Lower leg skin (tissue), 4 donors: ENCODE measurements around the gene FOXA1. TPM values are rescaled to one million over a fixed set of nuclear protein-coding genes. Genes with fewer than 3 reads are reported as not detected.

Experiments
- DNase-seq, 2 donors: peaks; one replicate each; pipeline ENCODE4 v3.0.0-alpha.2; 2019; ENCODE audit warnings: low spot score in 2 of 2
- H3K4me3 ChIP-seq: fragments of 200-600 bp; sonication (generic); 2 replicates; pipeline ENCODE4 v1.5.1; 2017; ENCODE audit warnings: mild to moderate bottlenecking, low read depth; ENCODE audit not compliant: poor library complexity, severe bottlenecking
- POLR2A ChIP-seq, 2 donors: fragments of 450-650 bp; IDR thresholded peaks; one replicate each; pipeline ENCODE4 v1.6.1; 2016 to 2017; ENCODE audit warnings: antibody characterized with exemption in 2 of 2, mild to moderate bottlenecking in 1 of 2, moderate library complexity in 1 of 2
- WGBS, 2 donors: methylation state at CpG; one replicate each; pipeline ENCODE4 v1.1.5; 2018; 5-methylcytosine and 5-hydroxymethylcytosine counted together
- intact Hi-C: fragments of 100-400 bp; cut with DNase I; formaldehyde crosslinking; loops from one replicate; pipeline ENCODE4 v1.15.0; 2023; ENCODE audit warnings: low total_unique reads
- total RNA-seq, 4 donors: library from RNA; depleted of rRNA; stranded (reverse); fragments of >200 nt; gene quantifications; one replicate each; pipeline ENCODE4 v1.1.0, GENCODE V29; 2016
- TF ChIP-seq, protein P1 (sequence below), 3 donors: fragments of 450-650 bp; IDR thresholded peaks; one replicate each; pipeline ENCODE4 v1.5.1; 2016; ENCODE audit warnings: antibody characterized with exemption in 3 of 3, mild to moderate bottlenecking in 3 of 3, moderate library complexity in 2 of 3

FOXA1 gene
- total RNA-seq, 4 donors from 2014 or later, result 2.7 to 9.8 (median 7.5) TPM

DNA sequence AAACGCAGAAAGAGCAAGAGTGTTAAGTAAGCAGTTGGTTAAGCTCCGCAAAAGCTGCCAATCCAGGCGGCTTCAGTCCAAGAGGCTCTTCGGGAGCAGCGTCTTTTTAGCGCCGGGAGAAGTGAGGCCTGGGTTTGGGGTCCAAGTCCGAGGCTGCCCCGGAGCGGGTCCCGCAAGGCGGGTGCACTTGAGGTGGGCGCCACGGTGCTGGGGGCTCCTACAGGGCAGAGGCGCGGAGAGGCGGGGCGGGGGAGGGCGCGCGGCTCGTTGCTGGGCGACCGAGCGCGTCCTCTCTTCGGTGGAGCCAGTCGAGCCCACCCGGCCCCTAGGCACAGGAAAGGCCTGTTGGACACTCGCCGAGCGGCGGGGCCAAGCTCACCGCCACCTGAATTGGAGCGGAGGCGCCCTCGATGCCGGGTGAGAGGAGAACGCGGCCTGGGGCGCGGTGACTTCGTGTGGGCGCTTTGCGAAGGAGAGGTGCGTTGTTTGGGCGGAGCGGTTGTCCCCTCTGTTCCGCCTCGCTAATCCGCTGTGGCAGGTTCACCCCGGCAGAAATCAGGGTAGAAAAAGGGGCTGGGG, 16.0 kb upstream of the FOXA1 start:
- H3K4me3 ChIP-seq, result no peak overlapping the region
- intact Hi-C loops, result no loop called here
- TF ChIP-seq POLR2A (IDR thresholded peaks at IDR 0.05), result no peak
- WGBS, 2 donors, result 8 to 11% methylated on average over 33 to 37 of the region's 52 CpGs
- no peak for DNase-seq

DNA sequence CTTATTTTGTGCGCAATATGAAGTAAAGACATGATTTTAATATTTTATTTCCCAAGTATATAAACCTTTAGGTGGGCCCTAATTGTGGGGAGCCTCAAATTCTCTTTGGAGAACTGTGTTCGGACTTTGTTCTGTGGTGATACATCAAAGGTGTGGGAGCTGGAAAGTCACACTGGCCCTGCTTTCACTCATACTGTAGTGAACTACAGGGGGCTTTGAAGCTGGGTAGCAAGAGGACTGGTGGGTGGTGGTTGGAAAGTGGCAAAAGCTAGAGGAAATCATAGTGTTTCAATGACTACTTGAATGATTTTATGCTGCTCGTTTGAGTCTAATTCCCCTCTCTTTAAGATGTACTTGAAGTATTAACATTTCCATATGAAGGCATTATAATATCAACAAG, 13.6 kb upstream of the FOXA1 start:
- intact Hi-C loops, result no loop called here

DNA sequence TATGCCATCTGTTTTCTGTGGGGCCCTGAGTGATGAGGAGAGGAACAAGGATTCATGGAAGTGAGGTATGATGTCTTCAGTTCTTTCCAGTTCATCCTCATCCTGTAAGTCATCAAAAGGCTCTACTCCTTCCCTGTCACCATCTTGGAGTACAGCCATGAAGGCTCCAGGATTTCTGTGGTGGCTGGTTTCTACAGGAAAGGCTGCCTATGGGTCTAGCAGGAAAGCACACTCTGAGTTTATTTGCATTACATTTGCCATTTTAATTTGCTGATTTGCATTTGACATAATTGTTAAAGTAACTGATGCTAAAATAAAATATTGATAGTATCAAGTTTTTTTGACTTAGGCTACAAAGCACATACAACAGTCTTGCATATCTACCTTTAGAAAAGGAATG, 11.6 kb upstream of the FOXA1 start:
- no peak for TF ChIP-seq POLR2A (IDR thresholded peaks at IDR 0.05)
- TF ChIP-seq, protein P1, sequence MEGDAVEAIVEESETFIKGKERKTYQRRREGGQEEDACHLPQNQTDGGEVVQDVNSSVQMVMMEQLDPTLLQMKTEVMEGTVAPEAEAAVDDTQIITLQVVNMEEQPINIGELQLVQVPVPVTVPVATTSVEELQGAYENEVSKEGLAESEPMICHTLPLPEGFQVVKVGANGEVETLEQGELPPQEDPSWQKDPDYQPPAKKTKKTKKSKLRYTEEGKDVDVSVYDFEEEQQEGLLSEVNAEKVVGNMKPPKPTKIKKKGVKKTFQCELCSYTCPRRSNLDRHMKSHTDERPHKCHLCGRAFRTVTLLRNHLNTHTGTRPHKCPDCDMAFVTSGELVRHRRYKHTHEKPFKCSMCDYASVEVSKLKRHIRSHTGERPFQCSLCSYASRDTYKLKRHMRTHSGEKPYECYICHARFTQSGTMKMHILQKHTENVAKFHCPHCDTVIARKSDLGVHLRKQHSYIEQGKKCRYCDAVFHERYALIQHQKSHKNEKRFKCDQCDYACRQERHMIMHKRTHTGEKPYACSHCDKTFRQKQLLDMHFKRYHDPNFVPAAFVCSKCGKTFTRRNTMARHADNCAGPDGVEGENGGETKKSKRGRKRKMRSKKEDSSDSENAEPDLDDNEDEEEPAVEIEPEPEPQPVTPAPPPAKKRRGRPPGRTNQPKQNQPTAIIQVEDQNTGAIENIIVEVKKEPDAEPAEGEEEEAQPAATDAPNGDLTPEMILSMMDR (IDR thresholded peaks at IDR 0.05), result no peak
- intact Hi-C loops, result no loop called here
- no peak overlapping the region for H3K4me3 ChIP-seq
- DNase-seq, result no peak

More for the DNA sequence above, 13.6 kb upstream of the FOXA1 start:
- H3K4me3 ChIP-seq, result no peak overlapping the region
- no peak for DNase-seq
- no peak for TF ChIP-seq POLR2A (IDR thresholded peaks at IDR 0.05)
- TF ChIP-seq, protein P1 (IDR thresholded peaks at IDR 0.05), result no peak
- 78 to 84% methylated on average over 3 of the region's 3 CpGs for WGBS, 2 donors

DNA sequence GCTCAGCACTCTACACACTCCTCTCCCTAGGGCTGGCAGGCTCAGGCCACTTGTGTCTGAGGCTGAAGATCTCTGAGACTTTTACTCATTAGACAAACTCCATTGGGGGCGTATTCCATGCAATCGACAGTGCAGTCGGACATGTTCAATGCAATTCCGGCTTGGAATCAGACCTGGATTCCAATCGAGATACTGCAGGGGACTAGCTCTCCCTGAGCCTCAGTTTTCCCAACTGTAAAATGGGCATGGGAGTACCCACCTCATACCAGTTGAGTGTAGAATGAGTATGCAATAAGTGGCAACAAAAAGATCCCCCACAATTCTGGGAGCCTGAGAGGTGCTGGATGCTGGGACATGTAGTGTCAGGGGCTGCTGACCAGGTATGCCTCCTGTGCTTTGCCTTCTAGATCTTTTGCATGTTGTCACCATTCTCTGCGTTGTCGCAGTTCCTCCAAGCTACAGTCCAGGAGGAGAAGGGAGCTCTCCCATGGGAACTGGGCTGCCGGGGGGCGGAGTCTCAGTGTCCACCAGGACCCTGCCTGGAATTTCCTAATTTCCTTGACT, 8.7 kb upstream of the FOXA1 start:
- 76 to 81% methylated on average over 8 to 9 of the region's 9 CpGs for WGBS, 2 donors
- intact Hi-C loops, result no loop called here

DNA sequence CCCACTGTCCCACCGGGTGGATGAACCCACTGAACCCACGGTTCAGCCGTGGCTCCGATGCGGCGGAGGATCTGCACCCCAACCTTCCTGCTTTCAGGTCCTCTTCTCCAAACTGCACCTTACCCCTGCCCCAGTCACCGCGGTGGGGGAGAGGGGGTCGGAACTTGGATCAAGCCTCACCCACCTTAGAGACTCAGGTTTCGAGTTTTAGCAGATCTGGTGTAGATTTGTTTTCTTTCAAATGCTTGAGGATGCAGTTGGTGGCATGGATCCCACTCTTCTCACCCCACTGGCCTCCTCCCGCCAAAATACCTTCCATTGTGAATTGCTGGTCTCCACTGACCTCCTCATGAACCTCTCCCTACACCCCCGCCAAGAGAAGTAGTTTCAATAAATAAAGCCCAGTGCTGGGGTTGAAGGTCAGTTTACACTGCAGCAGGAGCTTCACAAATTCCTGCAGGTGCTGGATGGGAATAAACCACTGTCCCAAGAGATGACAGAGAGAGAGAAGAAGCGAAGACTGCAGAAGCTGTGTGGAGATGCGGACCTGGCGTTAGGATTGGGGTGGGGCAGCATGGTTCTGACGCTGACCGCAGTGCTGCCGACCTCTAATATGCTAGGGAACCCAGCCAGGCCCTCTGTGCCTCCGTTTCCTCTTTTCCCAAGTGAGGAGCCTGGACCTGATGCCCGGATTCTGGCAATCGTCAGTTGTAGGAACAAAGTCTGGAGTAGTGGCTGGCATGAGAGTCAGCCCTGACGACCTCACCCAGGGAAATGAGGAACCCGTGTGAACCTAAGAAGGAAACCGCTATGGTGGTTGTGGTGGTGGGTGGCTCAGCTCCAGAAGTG, 7.8 kb upstream of the FOXA1 start:
- DNase-seq, result no peak
- TF ChIP-seq POLR2A (IDR thresholded peaks at IDR 0.05), result no peak
- TF ChIP-seq, protein P1 (IDR thresholded peaks at IDR 0.05), result no peak
- 13 to 27% methylated on average over 24 of the region's 24 CpGs for WGBS, 2 donors
- intact Hi-C loops, result no loop called here
- no peak overlapping the region for H3K4me3 ChIP-seq

More for the DNA sequence above, 8.7 kb upstream of the FOXA1 start:
- TF ChIP-seq, protein P1 (IDR thresholded peaks at IDR 0.05), result no peak
- TF ChIP-seq POLR2A (IDR thresholded peaks at IDR 0.05), result no peak
- no peak for DNase-seq
- no peak overlapping the region for H3K4me3 ChIP-seq

DNA sequence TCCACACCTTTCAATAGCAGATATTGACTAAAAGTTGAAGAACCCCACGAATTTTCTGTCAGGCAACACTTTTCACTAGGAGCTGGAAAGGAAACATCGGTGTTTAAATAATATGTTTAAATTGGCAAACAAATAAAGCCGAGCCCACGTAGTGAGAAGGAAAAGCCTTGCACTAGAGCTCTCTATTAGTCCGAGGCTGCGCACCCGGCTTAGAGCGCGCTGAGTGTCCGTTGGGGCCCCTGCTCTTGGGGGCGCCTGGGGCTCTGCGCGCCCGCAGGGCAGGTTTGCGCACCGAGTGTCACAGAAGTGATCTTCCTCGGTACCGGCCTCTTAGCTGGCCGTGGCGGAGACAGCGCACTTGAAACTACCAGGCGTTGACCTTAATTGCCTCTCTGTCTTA, 6.8 kb upstream of the FOXA1 start:
- no peak for DNase-seq
- intact Hi-C loops, result no loop called here
- no peak overlapping the region for H3K4me3 ChIP-seq

More for the DNA sequence above, 6.8 kb upstream of the FOXA1 start:
- TF ChIP-seq, protein P1 (IDR thresholded peaks at IDR 0.05), result no peak
- TF ChIP-seq POLR2A (IDR thresholded peaks at IDR 0.05), result no peak
- WGBS, 2 donors, result 13% methylated on average over 22 of the region's 22 CpGs
